ENCODE measurements around the gene GOLGA1.

The GOLGA1 gene

DNA sequence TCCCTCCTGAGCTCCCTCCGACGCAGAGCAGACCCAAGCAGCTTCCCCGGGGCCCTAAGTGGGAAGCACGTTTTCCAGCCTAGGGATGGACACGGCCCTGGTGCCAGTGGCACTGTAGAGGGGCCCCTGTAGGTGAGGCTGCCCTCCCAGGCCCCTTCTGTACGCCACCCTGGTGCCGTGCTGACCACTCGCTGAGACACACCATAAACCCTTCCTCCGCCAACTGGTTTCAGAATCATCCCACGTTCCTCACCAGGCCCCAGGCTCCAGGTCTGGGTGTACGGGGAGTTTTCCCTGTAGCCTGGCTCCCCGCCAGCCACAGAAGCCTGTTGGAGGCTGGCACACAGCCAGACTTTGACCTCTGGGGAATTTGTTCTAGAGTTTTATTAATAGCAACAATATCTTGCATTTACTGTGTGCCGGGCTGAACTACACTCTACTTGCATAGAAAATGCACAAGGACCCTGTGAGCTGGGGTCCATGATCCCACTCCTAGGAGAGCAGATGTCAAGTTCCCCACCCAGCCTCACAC, 105.8 kb downstream of the GOLGA1 start:
- DNase-seq (ENCODE audit: low read depth): no peak

DNA sequence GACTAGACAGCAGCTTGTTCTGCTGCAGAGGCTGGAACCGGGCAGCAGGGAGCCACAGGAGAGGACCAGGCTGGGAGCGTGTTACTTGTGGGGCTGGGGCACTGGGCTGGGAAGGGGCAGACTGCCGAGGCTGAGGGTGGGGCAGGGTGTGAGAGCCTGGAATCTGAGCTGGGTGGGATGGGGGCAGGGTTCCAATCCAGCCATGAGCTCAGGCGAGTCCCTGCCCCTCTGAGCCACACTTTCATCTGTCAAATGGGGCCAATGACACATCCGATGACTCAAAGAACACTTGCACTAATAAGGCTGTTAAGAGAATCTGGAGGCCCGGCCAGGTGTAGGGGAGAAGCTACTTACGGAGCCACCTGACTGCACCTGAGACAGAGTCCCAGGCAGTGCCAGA, 106.3 kb downstream of the GOLGA1 start:
- no peak for DNase-seq (ENCODE audit: low read depth)

- DNase-seq (ENCODE audit: low read depth): no peak
Observed at GRCh38 chr9:124831642-124832364, 109.1 kb downstream of the GOLGA1 start.

- DNase-seq (ENCODE audit: low read depth): no peak
Observed at GRCh38 chr9:124830593-124830992, 110.3 kb downstream of the GOLGA1 start.

GRCh38 chr9:124829334-124829669, 111.6 kb downstream of the GOLGA1 start:
- DNase-seq (ENCODE audit: low read depth): no peak

GRCh38 chr9:124828489-124829333, 112.2 kb downstream of the GOLGA1 start:
- DNase-seq (ENCODE audit: low read depth): no peak
